Fibroblast of skin of right quadriceps (primary cell): ENCODE results near the gene KCNE3.
A peak's percentile ranks its signal among the peaks of the same experiment; 100 is the strongest.

Source experiments
- DNase-seq: peaks from one replicate; pipeline ENCODE4 v3.0.0-alpha.2; 2013

Gene KCNE3

DNA sequence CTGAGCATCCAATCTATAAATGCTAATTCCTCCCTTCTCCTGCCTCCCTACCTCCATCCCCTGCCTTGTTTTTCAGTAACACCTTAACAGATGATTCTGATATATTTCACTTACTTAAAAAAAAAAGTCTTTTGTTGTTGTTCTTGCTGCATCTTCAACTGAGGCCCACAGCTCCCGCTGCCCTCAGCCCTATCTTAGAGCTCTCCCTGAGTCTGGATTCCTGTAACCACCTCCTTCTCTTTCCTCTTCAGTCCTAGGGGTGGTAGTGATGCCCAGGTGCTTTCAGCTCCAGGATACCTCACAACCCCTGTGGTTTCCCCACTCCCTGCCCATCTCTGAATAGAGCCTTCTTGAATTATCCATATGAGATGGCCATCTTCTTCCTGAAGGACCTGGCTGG lies 3.7 kb upstream of the KCNE3 start:
- no peak for DNase-seq

- no peak for DNase-seq
These were observed 3.2 kb upstream of the KCNE3 start for GRCh38 chr11:74470526-74470925.

DNA sequence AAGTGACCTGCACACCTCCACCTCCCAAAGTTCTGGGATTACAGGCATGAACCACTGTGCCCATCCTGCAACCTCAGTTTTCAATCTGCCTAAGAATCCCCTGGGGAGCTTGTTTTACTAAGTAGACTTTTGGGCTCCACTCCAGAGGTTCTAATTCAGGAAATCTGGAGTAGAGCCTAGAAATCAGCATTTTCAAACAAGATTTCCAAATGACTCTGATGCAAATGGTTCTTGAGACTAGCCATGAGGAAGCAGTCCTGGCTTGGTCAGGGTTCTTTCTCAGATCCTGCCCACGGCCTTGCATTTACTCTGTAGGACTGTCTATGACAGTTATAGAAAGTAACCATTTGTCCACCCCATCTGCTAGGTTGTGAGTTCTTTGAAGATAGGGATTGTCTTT lies 1.6 kb upstream of the KCNE3 start:
- DNase-seq: no peak

DNA sequence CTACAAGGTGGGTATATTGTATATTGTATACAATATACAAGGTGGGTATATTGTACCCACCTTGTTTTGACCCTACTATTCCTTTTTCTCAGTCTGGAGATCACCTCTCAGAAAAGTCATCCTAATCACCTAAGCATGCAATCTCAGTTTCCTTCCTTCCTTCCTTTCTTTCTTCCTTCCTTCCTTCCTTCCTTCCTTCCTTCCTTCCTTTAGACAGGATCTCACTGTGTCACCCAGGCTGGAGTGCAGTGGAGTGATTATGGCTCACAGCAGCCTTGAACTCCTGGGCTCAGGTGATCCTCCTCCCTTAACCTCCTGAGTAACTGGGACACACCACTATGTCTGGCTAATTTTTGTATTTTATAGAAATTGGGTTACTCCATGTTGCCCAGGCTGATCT lies 1.2 kb upstream of the KCNE3 start:
- DNase-seq: no peak

DNA sequence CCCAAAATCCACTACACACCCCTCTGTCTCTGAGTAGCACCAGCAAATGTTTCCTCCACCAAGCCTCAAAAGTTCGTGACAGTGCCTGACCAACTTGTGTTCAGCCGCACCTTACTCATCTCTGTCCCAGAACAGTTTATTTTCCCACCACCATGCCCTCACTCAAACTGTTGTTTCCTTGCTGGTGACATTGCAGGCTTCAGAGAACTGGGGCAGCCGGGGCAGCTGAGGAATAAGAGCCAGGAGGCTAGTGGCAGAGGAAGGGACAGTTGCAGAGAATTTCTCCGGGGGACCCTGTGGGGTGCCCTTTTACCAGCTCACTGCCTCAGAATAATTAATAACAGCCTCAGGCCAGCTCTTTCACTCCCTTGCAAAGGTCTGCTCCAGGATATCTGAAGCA lies 709 bp upstream of the KCNE3 start:
- no peak for DNase-seq

GRCh38 chr11:74465291-74465708 lies 2.0 kb downstream of the KCNE3 start:
- DNase-seq: no peak

GRCh38 chr11:74464746-74465145 lies 2.6 kb downstream of the KCNE3 start:
- no peak for DNase-seq

DNA sequence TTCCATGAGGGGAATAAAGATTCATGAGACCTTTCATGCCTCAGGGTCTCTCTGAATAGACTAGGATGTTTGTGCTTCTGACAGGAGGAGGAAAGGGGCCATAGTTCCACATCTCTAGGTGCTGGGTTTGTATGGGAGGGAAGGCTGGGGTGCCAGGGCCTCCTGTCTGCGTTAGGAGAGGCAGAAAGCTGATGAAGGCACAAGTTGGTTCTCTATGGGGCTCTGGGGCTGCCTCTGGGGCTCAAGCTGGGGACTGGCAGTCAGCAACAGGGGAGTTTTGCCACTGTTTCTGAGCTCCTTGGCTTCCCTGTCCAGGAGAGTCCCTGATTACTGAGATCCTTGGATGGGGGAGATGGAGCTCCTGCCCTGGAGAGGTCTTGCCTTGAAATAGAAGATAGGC lies 4.1 kb downstream of the KCNE3 start:
- DNase-seq: no peak

- no peak for DNase-seq
These were observed 4.7 kb downstream of the KCNE3 start for GRCh38 chr11:74462631-74463030.

DNA sequence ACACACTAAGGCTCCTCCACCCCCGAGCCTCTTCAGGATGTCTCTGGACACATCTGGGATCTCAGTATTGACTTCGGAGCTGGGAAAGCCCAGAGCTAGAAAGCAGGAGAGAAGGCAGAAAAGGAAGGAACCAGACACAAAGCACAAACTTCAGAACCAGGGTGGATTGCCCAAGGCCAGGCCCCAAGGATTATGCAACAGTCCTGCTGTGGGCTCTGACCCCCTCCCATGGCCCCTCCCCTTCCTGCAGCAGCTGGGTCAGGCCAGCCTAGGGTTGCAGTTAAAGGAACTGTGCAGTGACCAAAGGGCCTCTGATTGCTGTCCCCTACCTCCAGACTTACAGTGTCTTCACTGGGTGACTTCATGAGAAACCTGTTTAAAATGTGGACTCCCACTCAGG lies 5.3 kb downstream of the KCNE3 start:
- DNase-seq: no peak

- DNase-seq: peak; percentile 65
These were observed 6.7 kb downstream of the KCNE3 start for GRCh38 chr11:74460481-74461154.

GRCh38 chr11:74460065-74460464 lies 7.3 kb downstream of the KCNE3 start:
- no peak for DNase-seq

- no peak for DNase-seq
These were observed 7.8 kb downstream of the KCNE3 start for GRCh38 chr11:74459584-74459983.

- DNase-seq: no peak
These were observed 10.0 kb downstream of the KCNE3 start for GRCh38 chr11:74457356-74457755.

GRCh38 chr11:74453373-74453975 lies 13.9 kb downstream of the KCNE3 start:
- peak; percentile 38 for DNase-seq

DNA sequence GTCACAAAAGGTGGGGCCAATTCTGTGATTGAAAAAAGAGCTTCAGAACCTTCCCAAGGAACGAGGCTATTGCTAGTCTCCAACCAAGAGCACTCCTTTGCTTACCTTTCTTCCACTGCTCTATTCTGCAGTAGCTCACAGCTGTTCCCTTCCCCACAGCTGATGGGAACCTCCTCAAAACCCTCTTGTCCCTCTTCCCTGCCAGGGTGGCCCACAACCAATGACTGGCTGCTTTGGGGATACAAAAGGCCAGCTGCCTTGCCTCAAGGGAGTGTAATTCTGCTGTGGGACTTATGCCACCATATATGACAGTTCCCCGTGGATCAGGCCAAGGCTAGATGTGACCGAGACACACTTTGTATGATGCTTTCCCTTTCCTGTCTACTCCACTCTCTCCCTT lies 15.0 kb downstream of the KCNE3 start:
- no peak for DNase-seq

DNA sequence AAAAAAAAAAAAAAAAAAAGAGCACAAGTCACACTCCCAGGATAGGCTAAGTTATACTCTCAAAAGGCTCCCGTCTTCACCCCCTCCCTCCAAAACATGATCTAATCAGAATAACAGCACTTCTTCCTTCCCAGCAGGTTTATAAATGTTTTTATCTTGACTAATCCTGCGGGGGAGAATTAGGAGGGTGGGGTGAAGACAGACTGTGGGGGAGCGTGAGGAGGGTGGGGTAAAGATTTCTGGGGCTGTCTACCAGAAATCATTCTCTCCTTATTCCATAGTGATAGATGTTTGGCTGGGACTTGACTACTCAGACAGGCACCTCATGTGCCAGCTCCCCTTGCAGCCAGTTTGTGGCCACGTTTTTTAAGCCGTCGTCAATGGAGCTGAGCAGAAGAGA lies 17.0 kb downstream of the KCNE3 start:
- DNase-seq: no peak

GRCh38 chr11:74449369-74449931 lies 17.9 kb downstream of the KCNE3 start:
- DNase-seq: peak; percentile 81

- DNase-seq: no peak
These were observed 19.6 kb downstream of the KCNE3 start for GRCh38 chr11:74447720-74448119.

GRCh38 chr11:74446532-74446938 lies 20.8 kb downstream of the KCNE3 start:
- peak; percentile 28 for DNase-seq

DNA sequence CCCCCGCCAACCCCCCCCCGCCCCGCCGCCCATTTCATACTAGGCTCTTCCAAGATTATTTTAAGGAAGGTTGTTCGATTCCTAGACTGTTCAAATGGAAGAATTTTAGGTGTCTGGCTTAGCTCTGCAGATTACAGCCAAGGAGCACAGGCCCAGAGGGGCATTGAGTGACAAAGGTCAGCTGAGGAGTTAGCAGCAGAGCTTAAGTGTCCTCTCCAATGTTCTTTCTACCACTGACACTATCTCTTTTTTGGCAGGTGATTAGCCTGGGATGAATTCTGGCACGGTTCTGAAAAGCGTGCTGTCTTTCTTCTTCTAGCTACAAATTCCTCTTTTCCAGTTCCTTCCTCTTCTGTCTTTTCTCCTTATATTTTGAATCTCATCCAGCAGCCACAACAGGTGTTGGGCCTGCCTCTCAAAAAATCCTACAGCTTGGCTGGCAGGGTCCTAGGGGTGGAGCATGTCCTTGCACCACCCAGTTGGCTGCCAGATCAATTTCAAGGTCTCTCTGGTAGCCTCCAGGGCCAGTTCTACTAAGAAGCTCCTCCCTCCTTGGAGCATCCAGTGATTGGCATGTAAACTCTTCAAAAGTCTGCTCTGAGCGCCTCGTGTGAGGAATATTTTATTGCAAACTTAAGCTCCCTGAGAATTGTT lies 23.0 kb downstream of the KCNE3 start:
- DNase-seq: no peak

DNA sequence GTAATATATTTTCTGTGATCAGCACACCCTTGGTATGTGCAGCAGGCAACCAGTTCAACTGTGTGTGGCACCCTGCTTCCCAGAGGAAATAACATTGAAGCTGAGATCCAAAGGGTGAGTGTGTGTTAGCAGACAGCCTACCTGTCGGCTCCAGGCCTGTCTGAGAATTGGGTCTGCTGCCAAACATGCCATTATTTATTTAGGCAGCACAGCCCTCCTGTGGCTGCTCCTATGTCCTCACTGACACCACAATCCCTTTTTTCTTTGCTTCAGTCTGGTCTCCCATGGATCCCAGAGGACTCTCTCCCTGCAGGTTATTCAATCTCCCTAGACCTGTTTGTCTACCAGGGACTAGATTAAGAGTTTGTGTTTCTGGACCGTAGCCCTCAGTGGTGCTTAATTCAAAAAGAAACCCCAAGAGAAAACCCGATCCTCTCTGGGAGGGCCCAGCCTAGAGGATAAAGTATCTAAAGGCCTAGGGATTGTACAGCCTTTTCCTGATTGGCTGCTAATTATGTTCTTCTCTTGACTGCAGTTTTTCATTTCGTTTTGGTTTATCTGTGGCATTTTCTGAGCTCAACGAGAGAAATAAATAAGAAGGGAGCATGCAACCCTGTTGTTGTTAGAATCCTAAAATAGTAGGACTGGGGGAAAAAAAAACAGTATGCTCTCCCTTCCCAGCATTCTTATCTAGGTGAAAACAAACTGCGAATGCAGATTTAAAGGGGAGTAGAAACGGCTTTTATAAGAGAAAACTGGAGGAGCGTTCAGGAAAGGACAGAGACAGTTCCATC lies 24.1 kb downstream of the KCNE3 start:
- no peak for DNase-seq

GRCh38 chr11:74442636-74443035 lies 24.7 kb downstream of the KCNE3 start:
- no peak for DNase-seq
